Astrocyte of the spinal cord (primary cell): ENCODE measurements around the gene NR3C2.

Source experiments
- DNase-seq: peaks from one replicate; pipeline ENCODE4 v3.0.0; 2011; ENCODE audit warnings: low read depth, low spot score
- H3K4me3 ChIP-seq: 2 replicates; pipeline ENCODE4 v1.5.1; 2011; ENCODE audit warnings: low read depth, mild to moderate bottlenecking, low read length, moderate library complexity
- in situ Hi-C: cut with HindIII; loops from 2 replicates; pipeline ENCODE4 v1.10.0; 2017; ENCODE audit warnings: low sequenced_read_pairs
- TF ChIP-seq, protein P1 (sequence below): IDR thresholded peaks from 2 replicates; pipeline ENCODE4 v1.5.1; 2012; ENCODE audit warnings: low read depth, mild to moderate bottlenecking, low read length, inconsistent platforms

The NR3C2 gene

GRCh38 chr4:148426643-148427042 is 15.6 kb downstream of the NR3C2 start:
- DNase-seq = no peak
- TF ChIP-seq, protein P1, sequence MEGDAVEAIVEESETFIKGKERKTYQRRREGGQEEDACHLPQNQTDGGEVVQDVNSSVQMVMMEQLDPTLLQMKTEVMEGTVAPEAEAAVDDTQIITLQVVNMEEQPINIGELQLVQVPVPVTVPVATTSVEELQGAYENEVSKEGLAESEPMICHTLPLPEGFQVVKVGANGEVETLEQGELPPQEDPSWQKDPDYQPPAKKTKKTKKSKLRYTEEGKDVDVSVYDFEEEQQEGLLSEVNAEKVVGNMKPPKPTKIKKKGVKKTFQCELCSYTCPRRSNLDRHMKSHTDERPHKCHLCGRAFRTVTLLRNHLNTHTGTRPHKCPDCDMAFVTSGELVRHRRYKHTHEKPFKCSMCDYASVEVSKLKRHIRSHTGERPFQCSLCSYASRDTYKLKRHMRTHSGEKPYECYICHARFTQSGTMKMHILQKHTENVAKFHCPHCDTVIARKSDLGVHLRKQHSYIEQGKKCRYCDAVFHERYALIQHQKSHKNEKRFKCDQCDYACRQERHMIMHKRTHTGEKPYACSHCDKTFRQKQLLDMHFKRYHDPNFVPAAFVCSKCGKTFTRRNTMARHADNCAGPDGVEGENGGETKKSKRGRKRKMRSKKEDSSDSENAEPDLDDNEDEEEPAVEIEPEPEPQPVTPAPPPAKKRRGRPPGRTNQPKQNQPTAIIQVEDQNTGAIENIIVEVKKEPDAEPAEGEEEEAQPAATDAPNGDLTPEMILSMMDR = no peak
- no peak overlapping the region for H3K4me3 ChIP-seq
- in situ Hi-C loops = no loop called here

- TF ChIP-seq, protein P1 = peak; percentile 16
- in situ Hi-C loops = no loop called here
- no peak overlapping the region for H3K4me3 ChIP-seq
- DNase-seq = no peak
Measured at GRCh38 chr4:148425327-148426110, 16.7 kb downstream of the NR3C2 start.

GRCh38 chr4:148420397-148420796 is 21.8 kb downstream of the NR3C2 start:
- in situ Hi-C loops = no loop called here
- no peak for DNase-seq
- TF ChIP-seq, protein P1 = no peak
- no peak overlapping the region for H3K4me3 ChIP-seq

DNA sequence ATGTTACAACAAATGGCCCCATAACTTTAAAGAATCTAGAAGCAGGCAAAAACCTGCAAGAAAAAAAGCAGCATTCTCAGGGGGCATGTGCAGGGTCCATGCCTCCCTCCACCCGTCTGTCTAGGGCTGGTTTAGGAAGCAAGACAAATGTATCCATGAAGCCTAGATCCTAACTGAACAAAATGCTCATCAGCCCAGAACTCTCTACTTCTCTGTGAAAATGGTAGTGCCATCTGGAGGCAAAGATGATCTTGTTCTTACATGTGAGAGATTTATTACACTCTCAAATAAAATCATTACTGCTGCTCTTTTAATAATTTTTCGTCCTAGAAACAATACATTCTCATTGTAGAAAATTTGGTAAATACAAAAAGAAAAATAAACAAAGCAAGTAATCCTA is 26.7 kb downstream of the NR3C2 start:
- in situ Hi-C loops = no loop called here
- DNase-seq = peak; percentile 13
- TF ChIP-seq, protein P1 = no peak
- no peak overlapping the region for H3K4me3 ChIP-seq

- DNase-seq = no peak
- TF ChIP-seq, protein P1 = no peak
- H3K4me3 ChIP-seq = no peak overlapping the region
- in situ Hi-C loops = no loop called here
Measured at GRCh38 chr4:148412460-148412994, 29.7 kb downstream of the NR3C2 start.

- H3K4me3 ChIP-seq = no peak overlapping the region
- DNase-seq = no peak
- in situ Hi-C loops = no loop called here
- TF ChIP-seq, protein P1 = no peak
Measured at GRCh38 chr4:148405161-148405893, 36.9 kb downstream of the NR3C2 start.
